GM18873 (cell line): ENCODE measurements around the gene RCHY1.

Experiments
- ATAC-seq: cut with Tn5 transposase; IDR thresholded peaks from one replicate; pipeline ENCODE4 v1.9.1; 2021; ENCODE audit warnings: mild to moderate bottlenecking, moderate library complexity, moderate number of reproducible peaks; ENCODE audit not compliant: unreplicated experiment, low FRiP score

Gene RCHY1

GRCh38 chr4:75432683-75433082 lies 81.5 kb downstream of the RCHY1 start:
- no peak for ATAC-seq

- no peak for ATAC-seq
Observed at GRCh38 chr4:75429208-75429607, 85.0 kb downstream of the RCHY1 start.
